K562 treated with DMSO at 1 percent for 24 hours (cell line): ENCODE measurements around the gene FNDC8. TPM values are rescaled to one million over a fixed set of nuclear protein-coding genes. Genes with fewer than 3 reads are reported as not detected.

Source experiments
- total RNA-seq: library from RNA; unstranded; fragments of 300-600 nt; gene quantifications from 2 replicates; pipeline ENCODE4 v1.2.3, GENCODE V29; 2022; ENCODE audit warnings: low read depth; ENCODE audit not compliant: insufficient read depth

The FNDC8 gene
- total RNA-seq = not detected in 2 replicates

DNA sequence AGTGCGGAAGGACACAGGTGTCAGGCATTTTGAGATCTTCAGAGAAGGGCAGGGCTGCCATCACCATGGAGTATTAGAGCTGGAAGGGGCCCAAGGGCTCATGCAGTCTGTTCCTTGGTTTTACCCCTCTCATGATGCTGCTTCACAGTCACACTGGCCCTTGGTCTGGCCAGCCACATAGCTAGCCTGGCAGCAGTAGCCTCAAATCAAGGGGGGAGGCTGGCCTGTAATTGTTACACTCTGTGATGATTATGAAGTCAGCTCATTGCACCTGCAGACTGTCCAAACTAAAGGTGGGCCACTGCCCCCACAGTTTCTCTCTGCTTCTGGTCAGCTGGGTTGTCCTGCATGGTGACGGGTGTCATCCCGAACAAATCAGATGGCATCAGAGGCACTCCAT is at the start of gene FNDC8:
FNDC8 (plus strand) TSS at position 301 of the 400 bp plus-strand sequence; CDS start at position 380, 79 bp downstream.

DNA sequence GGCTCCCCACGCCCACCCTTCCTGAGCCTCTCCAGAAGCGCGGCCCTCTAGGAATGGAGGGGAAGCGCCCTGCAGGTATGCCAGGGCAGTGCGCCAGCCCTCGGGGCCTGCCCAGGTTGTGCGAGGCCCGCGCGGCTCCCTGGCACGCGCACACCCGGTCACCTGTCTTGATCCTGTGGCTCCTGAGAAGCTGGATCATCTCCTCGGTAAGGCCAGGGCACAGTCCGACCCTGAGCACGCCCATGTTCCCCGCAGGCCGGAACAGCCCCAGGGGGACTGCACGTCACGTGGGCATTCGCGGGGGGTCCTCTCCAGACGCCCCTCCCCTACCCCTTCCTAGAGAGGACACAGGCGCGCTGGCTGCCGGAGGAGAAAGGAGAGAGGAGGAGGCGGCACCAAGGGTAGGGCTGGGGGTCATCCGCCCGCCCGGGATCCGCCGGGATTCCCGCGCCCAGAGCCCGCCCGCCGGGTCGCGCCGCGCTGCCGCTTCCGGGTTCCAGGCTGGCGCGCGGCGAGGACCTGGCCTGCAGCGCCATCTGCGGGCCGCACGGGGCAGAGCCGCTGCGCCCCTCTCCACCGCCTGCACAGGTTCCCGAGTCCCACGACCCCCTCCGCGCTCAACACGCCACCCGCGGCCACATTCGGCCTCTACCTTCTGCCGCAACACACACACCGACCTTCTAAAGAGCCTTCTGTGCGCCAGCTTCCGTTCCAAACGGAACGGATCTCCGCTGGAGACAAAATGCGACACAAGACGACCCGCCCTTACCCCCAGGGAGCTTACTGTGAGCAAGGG is 1.8 kb upstream of the FNDC8 start, which contains the start of gene RAD51D:
RAD51D (minus strand) TSS at position 491 of the 796 bp plus-strand sequence; CDS start at position 244, 247 bp downstream.

DNA sequence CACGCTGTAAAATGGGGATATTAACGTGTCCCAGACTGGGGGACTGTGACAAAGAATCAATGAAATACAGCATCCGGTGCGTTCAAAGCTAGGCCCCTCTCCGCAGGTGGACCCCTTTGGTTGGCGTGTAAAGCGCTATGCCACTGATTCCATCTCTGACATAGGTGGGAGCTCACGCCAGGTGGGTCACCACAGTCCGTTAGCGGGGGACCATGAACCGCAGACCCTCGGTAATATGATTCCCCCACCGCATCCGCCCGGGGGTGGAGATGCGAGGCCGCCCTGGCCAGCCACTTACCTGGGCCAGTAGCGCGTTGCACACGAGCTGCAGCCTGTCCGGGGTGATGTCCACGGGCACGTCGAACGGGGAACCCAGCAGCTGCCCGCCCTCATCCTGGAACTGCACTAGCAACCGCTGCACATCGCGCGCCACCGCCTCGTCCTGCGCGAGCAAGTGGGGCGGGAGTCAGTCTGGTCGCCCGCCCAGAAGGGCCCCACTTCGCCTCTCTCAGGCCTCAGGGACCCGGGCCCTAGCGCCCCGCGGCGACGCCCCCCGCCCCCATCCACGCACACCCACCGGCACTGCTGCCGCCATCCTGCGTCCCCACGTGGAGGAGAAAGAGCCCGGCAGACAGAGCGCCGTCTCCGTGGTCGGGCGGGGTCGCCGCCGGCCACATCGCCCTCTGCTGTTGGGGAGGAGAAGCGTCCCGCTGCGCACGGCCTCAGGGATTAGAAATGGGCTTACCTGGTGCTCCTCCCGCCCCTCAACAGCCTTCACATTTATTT is 20.5 kb downstream of the FNDC8 start, which contains the start of gene NLE1:
NLE1 (minus strand) TSS at position 623 of the 786 bp plus-strand sequence; CDS start at position 595, 28 bp downstream.

DNA sequence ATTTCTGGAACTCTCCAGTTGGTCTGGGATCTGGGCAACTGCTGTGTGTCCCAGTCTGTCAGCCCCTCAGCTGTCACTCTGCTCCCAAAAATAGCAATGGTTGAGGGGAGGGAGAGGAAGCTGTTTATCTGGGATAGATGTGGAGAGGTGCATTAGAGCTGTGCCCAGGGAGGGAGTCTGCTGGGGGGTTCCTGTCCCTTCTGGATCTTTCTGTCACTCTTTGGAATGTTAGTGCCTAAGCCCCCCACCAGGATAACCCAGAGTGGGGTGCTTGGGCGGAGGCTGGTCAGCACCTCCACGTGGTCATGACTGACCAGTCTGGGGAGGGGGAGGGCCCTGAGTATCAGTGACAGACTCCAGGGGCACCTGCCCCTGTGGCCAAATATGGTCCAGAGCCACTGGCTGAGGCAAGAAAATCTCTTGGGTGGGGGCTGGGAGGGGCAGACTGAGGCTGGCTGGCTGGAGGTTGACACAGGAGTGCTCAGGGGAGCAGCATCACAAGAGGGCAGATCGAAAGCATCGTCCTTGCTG is 26.0 kb downstream of the FNDC8 start, which contains the start of gene UNC45B:
UNC45B (plus strand) TSS at position 443 of the 531 bp plus-strand sequence. CDS start 447 bp downstream, outside the sequence.

Other genes starting within 250 kb of the FNDC8 start
- 1.1 and 1.7 TPM in 2 replicates for gene CCT6B, start 160.2 kb upstream of the FNDC8 start, total RNA-seq
- 11.0 and 11.7 TPM in 2 replicates for gene ZNF830, start 160.1 kb upstream of the FNDC8 start, total RNA-seq
- 19.7 and 20.2 TPM in 2 replicates for gene LIG3, start 141.1 kb upstream of the FNDC8 start, total RNA-seq
- gene RFFL, start 57.9 kb upstream of the FNDC8 start, total RNA-seq = 12.0 and 12.2 TPM in 2 replicates
- gene RAD51D, start 1.8 kb upstream of the FNDC8 start, total RNA-seq = 10.8 and 13.8 TPM in 2 replicates
- gene NLE1, start 20.7 kb downstream of the FNDC8 start, total RNA-seq = 11.5 and 11.8 TPM in 2 replicates
- not detected in 2 replicates for gene UNC45B, start 26.2 kb downstream of the FNDC8 start, total RNA-seq
- not detected in 2 replicates for gene SLC35G3, start 72.8 kb downstream of the FNDC8 start, total RNA-seq
- gene SLFN5, start 121.5 kb downstream of the FNDC8 start, total RNA-seq = 2.2 and 2.7 TPM in 2 replicates